ENCODE data around the gene LRMDA. TPM values are rescaled to one million over a fixed set of nuclear protein-coding genes. Genes with fewer than 3 reads are reported as not detected.
A peak's percentile ranks its signal among the peaks of the same experiment; 100 is the strongest.

LRMDA gene
- total RNA-seq, 4 donors from 2014 or later = 2.2 to 7.8 (median 4.5) TPM

- Histone ChIP-seq H3K27me3 (no peaks in the 10 kb centered on the region), H3K4me1 (peaks cover 0 to 18% (median 5%) of the 10 kb centered on the region in 4 donors), H3K36me3 (no peaks in the 10 kb centered on the region), H3K27ac (no peak overlapping the region), H3K9me3 (no peaks in the 10 kb centered on the region), H3K4me3 (no peak overlapping the region)
- intact Hi-C loops (cut with DNase I; ENCODE audit: low total_unique reads) = no loop called here
- TF ChIP-seq POLR2A (IDR thresholded peaks at IDR 0.05) (no peak), CTCF (IDR thresholded peaks at IDR 0.05) (no peak), EP300 (IDR thresholded peaks at IDR 0.05; ENCODE audit: low read depth) (no peak), POLR2AphosphoS5 (IDR thresholded peaks at IDR 0.05) (no peak)
- in situ Hi-C loops (cut with MboI; ENCODE audit: low pct_ligation_motif_present in 1 of 4, low pct_unique_long_range_greater_than_20kb in 1 of 4, low sequenced_read_pairs in 3 of 4) = no loop called here
- no peak for DNase-seq
- 96% methylated on average over 1 of the region's 1 CpG; no CpG with 5 or more reads in 1 of the 2 donors for WGBS, 2 donors (ENCODE audit: low coverage in 1 of 2)
Measured at GRCh38 chr10:76074659-76075058, 643.2 kb downstream of the LRMDA start.

- Histone ChIP-seq H3K4me3 (no peak overlapping the region), H3K36me3 (no peaks in the 10 kb centered on the region), H3K27ac (no peak overlapping the region), H3K9me3 (no peaks in the 10 kb centered on the region), H3K4me1 (peaks cover 0 to 23% (median 0%) of the 10 kb centered on the region in 4 donors), H3K27me3 (no peaks in the 10 kb centered on the region)
- TF ChIP-seq EP300 (IDR thresholded peaks at IDR 0.05; ENCODE audit: low read depth) (no peak), POLR2AphosphoS5 (IDR thresholded peaks at IDR 0.05) (no peak), CTCF (IDR thresholded peaks at IDR 0.05) (no peak), POLR2A (IDR thresholded peaks at IDR 0.05) (no peak)
- in situ Hi-C loops (cut with MboI; ENCODE audit: low pct_ligation_motif_present in 1 of 4, low pct_unique_long_range_greater_than_20kb in 1 of 4, low sequenced_read_pairs in 3 of 4) (no loop called here), intact Hi-C loops (cut with DNase I; ENCODE audit: low total_unique reads) (no loop called here)
- no peak for DNase-seq
Measured at GRCh38 chr10:76080451-76080850, 649.0 kb downstream of the LRMDA start.

GRCh38 chr10:76080991-76081390 is 649.6 kb downstream of the LRMDA start:
- 80 to 90% methylated on average over 2 to 3 of the region's 3 CpGs for WGBS, 2 donors (ENCODE audit: low coverage in 1 of 2)

GRCh38 chr10:76082232-76082631 is 650.8 kb downstream of the LRMDA start:
- no peaks in the 10 kb centered on the region for H3K9me3 ChIP-seq
- in situ Hi-C loops (cut with MboI; ENCODE audit: low pct_ligation_motif_present in 1 of 4, low pct_unique_long_range_greater_than_20kb in 1 of 4, low sequenced_read_pairs in 3 of 4) (no loop called here), intact Hi-C loops (cut with DNase I; ENCODE audit: low total_unique reads) (no loop called here)
- 25 to 58% methylated on average over 3 of the region's 3 CpGs for WGBS, 2 donors (ENCODE audit: low coverage in 1 of 2)
- H3K36me3 ChIP-seq = no peaks in the 10 kb centered on the region
- H3K4me1 ChIP-seq = peaks cover 0 to 41% (median 3%) of the 10 kb centered on the region in 4 donors
- H3K4me3 ChIP-seq = no peak overlapping the region
- peak overlapping the region in 3 of 4 donors; percentile 32 to 52 (median 41) for H3K27ac ChIP-seq
- H3K27me3 ChIP-seq = no peaks in the 10 kb centered on the region
- TF ChIP-seq POLR2AphosphoS5 (IDR thresholded peaks at IDR 0.05) = peak in 1 of 3 donors; percentile 8
- TF ChIP-seq POLR2A (IDR thresholded peaks at IDR 0.05) = no peak
- peak; percentile 47 for DNase-seq

More at GRCh38 chr10:76080991-76081390, 649.6 kb downstream of the LRMDA start:
- intact Hi-C loops (cut with DNase I; ENCODE audit: low total_unique reads) (no loop called here), in situ Hi-C loops (cut with MboI; ENCODE audit: low pct_ligation_motif_present in 1 of 4, low pct_unique_long_range_greater_than_20kb in 1 of 4, low sequenced_read_pairs in 3 of 4) (no loop called here)
- H3K27me3 ChIP-seq = no peaks in the 10 kb centered on the region
- DNase-seq = no peak
- no peak overlapping the region for H3K4me3 ChIP-seq
- TF ChIP-seq POLR2AphosphoS5 (IDR thresholded peaks at IDR 0.05) (no peak), EP300 (IDR thresholded peaks at IDR 0.05; ENCODE audit: low read depth) (no peak), CTCF (IDR thresholded peaks at IDR 0.05) (no peak)
- no peaks in the 10 kb centered on the region for H3K36me3 ChIP-seq
- H3K27ac ChIP-seq = no peak overlapping the region
- H3K9me3 ChIP-seq = no peaks in the 10 kb centered on the region
- peaks cover 0 to 28% (median 0%) of the 10 kb centered on the region in 4 donors for H3K4me1 ChIP-seq

GRCh38 chr10:76082956-76083355 is 651.5 kb downstream of the LRMDA start:
- peak; percentile 8 for DNase-seq
- no peaks in the 10 kb centered on the region for H3K36me3 ChIP-seq
- no peaks in the 10 kb centered on the region for H3K9me3 ChIP-seq
- H3K27ac ChIP-seq = peak overlapping the region in 3 of 4 donors; percentile 32 to 52 (median 41)
- TF ChIP-seq EP300 (IDR thresholded peaks at IDR 0.05; ENCODE audit: low read depth) = no peak
- no peak for TF ChIP-seq CTCF (IDR thresholded peaks at IDR 0.05)
- no peak for TF ChIP-seq POLR2A (IDR thresholded peaks at IDR 0.05)
- no peak for TF ChIP-seq POLR2AphosphoS5 (IDR thresholded peaks at IDR 0.05)
- H3K4me1 ChIP-seq = peaks cover 0 to 44% (median 7%) of the 10 kb centered on the region in 4 donors
- in situ Hi-C loops (cut with MboI; ENCODE audit: low pct_ligation_motif_present in 1 of 4, low pct_unique_long_range_greater_than_20kb in 1 of 4, low sequenced_read_pairs in 3 of 4) (no loop called here), intact Hi-C loops (cut with DNase I; ENCODE audit: low total_unique reads) (no loop called here)
- H3K4me3 ChIP-seq = no peak overlapping the region
- 85% methylated on average over 1 of the region's 1 CpG; no CpG with 5 or more reads in 1 of the 2 donors for WGBS, 2 donors (ENCODE audit: low coverage in 1 of 2)
- no peaks in the 10 kb centered on the region for H3K27me3 ChIP-seq

All from transverse colon (tissue), 4 donors.